Central memory CD8-positive, alpha-beta T cell (primary cell): ENCODE results near the gene LIX1.
"Not testable (repeated sequence)": the region's sequence is repeated elsewhere in the genome, so short reads cannot be mapped to it uniquely, and the experiment has no call there.

Source experiments
- ATAC-seq: fragments of 150-1000 bp; cut with Tn5 transposase; replicated peaks from 2 replicates; pipeline ENCODE4 v1.10.0; 2022; ENCODE audit warnings: mild to moderate bottlenecking, moderate FRiP score, moderate number of reproducible peaks; ENCODE audit not compliant: poor library complexity, severe bottlenecking; ENCODE audit errors: extremely low read depth
- DNase-seq, 2 donors: peaks; one replicate each; pipeline ENCODE4 v3.0.0; 2021; ENCODE audit warnings: low spot score in 2 of 2
- H3K27ac Mint-ChIP-seq: one replicate; pipeline ENCODE4 v1.8.0; 2022; ENCODE audit warnings: low read depth, mild to moderate bottlenecking, moderate library complexity, mixed read lengths
- H3K27me3 Mint-ChIP-seq: one replicate; pipeline ENCODE4 v1.8.0; 2022; ENCODE audit warnings: mixed read lengths
- H3K36me3 Mint-ChIP-seq: one replicate; pipeline ENCODE4 v1.8.0; 2022; ENCODE audit warnings: mild to moderate bottlenecking, moderate library complexity, mixed read lengths; ENCODE audit not compliant: insufficient read depth
- H3K4me1 Mint-ChIP-seq: one replicate; pipeline ENCODE4 v1.8.0; 2022; ENCODE audit warnings: mixed read lengths
- H3K4me3 Mint-ChIP-seq: one replicate; pipeline ENCODE4 v1.8.0; 2022; ENCODE audit warnings: mild to moderate bottlenecking, moderate library complexity, mixed read lengths
- H3K9me3 Mint-ChIP-seq: one replicate; pipeline ENCODE4 v1.8.0; 2022; ENCODE audit warnings: mixed read lengths

The LIX1 gene

DNA sequence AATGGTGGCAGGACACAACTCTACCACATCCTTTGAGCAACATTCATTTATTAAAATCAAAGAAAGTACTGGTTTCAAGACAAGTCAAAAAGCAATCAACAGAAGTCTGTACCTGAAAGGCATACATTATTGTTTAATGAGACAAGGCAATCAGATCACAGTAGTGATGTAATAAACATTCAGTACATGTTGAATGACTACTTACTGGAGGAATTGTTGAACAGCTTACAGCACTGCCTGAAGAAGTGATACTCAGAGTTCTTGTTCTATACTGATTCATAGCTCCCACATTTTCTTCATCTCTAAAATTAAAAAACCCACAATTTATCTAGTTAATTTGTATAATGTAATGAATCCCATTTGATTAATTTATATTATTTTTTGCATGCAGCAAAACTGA lies 22.4 kb upstream of the LIX1 start:
- no peak for DNase-seq
- no peaks in the 10 kb centered on the region for H3K4me1 Mint-ChIP-seq
- no peak for ATAC-seq
- H3K4me3 Mint-ChIP-seq: no peak overlapping the region
- H3K27me3 Mint-ChIP-seq: no peaks in the 10 kb centered on the region
- H3K36me3 Mint-ChIP-seq: peaks cover 34% of the 10 kb centered on the region
- peak overlapping the region; percentile 25 for H3K27ac Mint-ChIP-seq
- no peaks in the 10 kb centered on the region for H3K9me3 Mint-ChIP-seq

- Mint-ChIP-seq H3K36me3 (peaks cover 29% of the 10 kb centered on the region), H3K4me1 (no peaks in the 10 kb centered on the region), H3K4me3 (no peak overlapping the region), H3K27ac (no peak overlapping the region), H3K9me3 (peaks cover 1% of the 10 kb centered on the region), H3K27me3 (no peaks in the 10 kb centered on the region)
- DNase-seq: no peak
- no peak for ATAC-seq
These were observed 21.4 kb upstream of the LIX1 start for GRCh38 chr5:97163790-97164285.

DNA sequence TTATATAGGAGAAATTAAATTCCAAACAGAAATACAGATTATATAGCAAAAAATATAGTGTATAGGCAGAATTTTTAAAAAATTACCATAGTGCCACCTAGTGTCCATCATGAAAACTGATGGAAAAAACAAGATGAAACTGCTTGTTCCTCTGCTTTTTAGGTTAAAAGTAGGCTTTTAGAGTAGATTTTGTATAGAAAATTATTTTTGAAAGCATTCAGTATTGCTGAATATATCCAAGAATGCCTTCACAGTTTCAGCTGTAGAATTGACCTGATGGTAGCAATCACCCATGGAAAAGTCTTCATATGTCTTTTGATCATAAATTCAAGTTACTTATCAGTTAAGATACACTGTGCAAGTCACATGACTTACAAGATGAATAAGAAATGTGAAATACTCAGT lies 21.0 kb upstream of the LIX1 start:
- H3K27me3 Mint-ChIP-seq: no peaks in the 10 kb centered on the region
- DNase-seq (no peak), ATAC-seq (no peak)
- H3K27ac Mint-ChIP-seq: no peak overlapping the region
- H3K36me3 Mint-ChIP-seq: peaks cover 27% of the 10 kb centered on the region
- no peaks in the 10 kb centered on the region for H3K4me1 Mint-ChIP-seq
- H3K9me3 Mint-ChIP-seq: peaks cover 6% of the 10 kb centered on the region
- H3K4me3 Mint-ChIP-seq: no peak overlapping the region

DNA sequence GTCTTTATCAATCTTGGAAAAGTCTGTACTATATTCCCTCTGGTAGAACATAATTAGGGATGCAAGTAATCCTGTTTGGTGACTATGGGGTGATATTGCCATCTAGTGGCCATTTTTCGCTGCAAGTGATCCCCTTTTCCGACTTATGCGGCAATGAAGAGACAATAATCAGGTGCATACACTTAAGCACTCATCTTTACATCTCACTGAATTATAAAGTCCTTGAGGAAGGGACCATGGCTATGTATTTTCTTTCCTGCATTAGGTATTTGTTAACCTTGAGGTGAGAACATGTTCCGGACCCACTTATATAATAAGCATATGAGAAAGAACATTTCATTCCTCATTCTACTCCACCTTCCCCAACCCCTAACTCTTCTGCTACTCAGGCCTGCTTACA lies 19.6 kb upstream of the LIX1 start:
- Mint-ChIP-seq H3K9me3 (peaks cover 16% of the 10 kb centered on the region), H3K4me1 (no peaks in the 10 kb centered on the region), H3K4me3 (no peak overlapping the region), H3K27me3 (no peaks in the 10 kb centered on the region), H3K27ac (no peak overlapping the region), H3K36me3 (peaks cover 21% of the 10 kb centered on the region)
- ATAC-seq (no peak), DNase-seq (peak in 1 of 2 donors; percentile 27)

- H3K4me1 Mint-ChIP-seq: no peaks in the 10 kb centered on the region
- H3K36me3 Mint-ChIP-seq: peaks cover 11% of the 10 kb centered on the region
- no peaks in the 10 kb centered on the region for H3K27me3 Mint-ChIP-seq
- ATAC-seq: no peak
- no peak for DNase-seq
- peaks cover 16% of the 10 kb centered on the region for H3K9me3 Mint-ChIP-seq
- no peak overlapping the region for H3K27ac Mint-ChIP-seq
- H3K4me3 Mint-ChIP-seq: no peak overlapping the region
These were observed 15.3 kb upstream of the LIX1 start for GRCh38 chr5:97157689-97158088.

- Mint-ChIP-seq H3K4me3 (no peak overlapping the region), H3K27ac (no peak overlapping the region), H3K4me1 (no peaks in the 10 kb centered on the region), H3K36me3 (no peaks in the 10 kb centered on the region), H3K27me3 (no peaks in the 10 kb centered on the region), H3K9me3 (no peaks in the 10 kb centered on the region)
- DNase-seq (no peak), ATAC-seq (no peak)
These were observed 9.0 kb upstream of the LIX1 start for GRCh38 chr5:97151370-97151769.

DNA sequence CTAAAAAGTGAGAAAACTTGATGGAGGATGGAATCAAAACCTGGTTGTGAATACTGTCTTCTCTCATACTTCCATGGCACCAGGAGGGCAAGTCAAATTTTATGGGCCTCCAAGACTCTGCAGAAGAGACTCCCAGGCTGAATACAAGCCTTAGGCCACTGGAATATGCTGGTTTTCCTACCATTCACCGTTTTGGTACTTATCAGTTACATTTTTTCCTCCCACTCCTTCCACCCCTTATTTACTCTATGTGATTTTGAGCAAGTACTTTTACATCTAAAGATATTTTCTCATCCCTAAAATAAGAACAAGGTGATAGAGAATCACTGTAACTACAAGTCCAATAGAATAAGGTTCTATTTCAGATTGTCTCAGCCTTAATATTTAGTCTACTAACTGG lies 8.0 kb upstream of the LIX1 start:
- H3K27ac Mint-ChIP-seq: no peak overlapping the region
- DNase-seq: no peak
- H3K4me1 Mint-ChIP-seq: no peaks in the 10 kb centered on the region
- H3K36me3 Mint-ChIP-seq: no peaks in the 10 kb centered on the region
- no peak for ATAC-seq
- H3K27me3 Mint-ChIP-seq: no peaks in the 10 kb centered on the region
- no peak overlapping the region for H3K4me3 Mint-ChIP-seq
- H3K9me3 Mint-ChIP-seq: no peaks in the 10 kb centered on the region

DNA sequence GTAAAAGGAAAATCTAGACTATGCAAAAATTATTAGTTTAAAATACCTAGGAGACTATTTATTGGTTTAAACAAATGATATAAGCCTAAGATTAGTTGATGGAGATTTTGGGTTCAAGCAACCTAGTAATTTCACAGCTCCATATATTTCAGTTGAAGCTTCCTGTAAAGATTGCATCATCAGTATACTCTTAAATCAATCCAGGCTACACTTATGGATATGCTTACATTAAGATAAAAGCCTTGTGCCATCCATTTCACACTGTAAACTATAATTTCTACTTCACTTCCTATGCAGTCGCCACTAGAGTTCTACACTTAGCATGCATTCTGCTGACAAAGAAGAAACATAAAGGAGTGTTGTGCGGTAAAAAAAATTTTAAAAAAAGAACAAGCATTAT lies 7.3 kb upstream of the LIX1 start:
- H3K9me3 Mint-ChIP-seq: no peaks in the 10 kb centered on the region
- H3K27ac Mint-ChIP-seq: no peak overlapping the region
- no peak overlapping the region for H3K4me3 Mint-ChIP-seq
- no peaks in the 10 kb centered on the region for H3K27me3 Mint-ChIP-seq
- H3K4me1 Mint-ChIP-seq: no peaks in the 10 kb centered on the region
- no peaks in the 10 kb centered on the region for H3K36me3 Mint-ChIP-seq
- DNase-seq (no peak), ATAC-seq (no peak)

- Mint-ChIP-seq H3K4me1 (no peaks in the 10 kb centered on the region), H3K36me3 (peaks cover 2% of the 10 kb centered on the region), H3K9me3 (no peaks in the 10 kb centered on the region), H3K27ac (no peak overlapping the region), H3K4me3 (no peak overlapping the region), H3K27me3 (no peaks in the 10 kb centered on the region)
- DNase-seq (no peak), ATAC-seq (no peak)
These were observed 5.9 kb upstream of the LIX1 start for GRCh38 chr5:97148288-97148687.

DNA sequence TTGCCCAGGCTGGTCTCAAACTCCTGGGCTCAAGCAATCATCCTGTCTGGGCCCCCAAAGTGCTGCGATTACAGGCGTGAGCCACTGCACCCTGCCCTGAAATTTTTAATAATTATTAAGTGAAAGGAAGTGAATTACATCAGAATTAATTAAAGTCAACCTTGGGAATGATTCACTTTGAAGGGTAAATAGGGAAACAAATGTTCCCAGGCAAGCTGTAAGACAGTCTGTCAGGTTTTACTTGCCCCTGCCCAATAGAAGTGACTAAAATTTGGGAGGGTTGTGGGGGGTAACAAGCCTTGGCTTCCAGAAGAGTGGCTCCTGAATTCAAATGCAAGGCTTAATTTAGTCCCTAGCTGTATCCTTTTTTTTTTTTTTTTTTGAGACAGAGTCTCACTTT lies 1.3 kb upstream of the LIX1 start:
- Mint-ChIP-seq H3K4me1 (no peaks in the 10 kb centered on the region), H3K36me3 (peaks cover 2% of the 10 kb centered on the region), H3K27ac (no peak overlapping the region), H3K9me3 (no peaks in the 10 kb centered on the region), H3K4me3 (no peak overlapping the region), H3K27me3 (peaks cover 28% of the 10 kb centered on the region)
- ATAC-seq (no peak), DNase-seq (no peak)

DNA sequence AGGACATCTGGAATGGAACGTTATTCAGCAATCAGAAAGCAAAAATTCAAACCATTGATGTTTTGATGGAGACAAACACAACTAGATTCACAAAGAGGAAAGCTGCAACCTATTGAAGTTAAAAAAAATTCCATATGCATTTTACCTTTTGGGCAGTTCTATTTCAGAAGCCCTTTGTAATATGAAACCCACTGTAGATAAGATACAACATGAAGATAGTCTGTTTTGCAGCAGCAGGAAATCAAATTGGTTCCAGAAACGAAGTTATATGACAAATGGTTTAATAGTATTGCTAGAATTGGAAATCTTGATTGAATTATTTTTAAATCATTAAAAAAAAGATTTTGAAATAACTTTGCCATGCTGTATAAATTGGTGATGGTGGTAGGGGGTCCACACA lies 872 bp downstream of the LIX1 start:
- DNase-seq (no peak), ATAC-seq (no peak)
- H3K4me3 Mint-ChIP-seq: no peak overlapping the region
- peaks cover 34% of the 10 kb centered on the region for H3K27me3 Mint-ChIP-seq
- peaks cover 2% of the 10 kb centered on the region for H3K36me3 Mint-ChIP-seq
- no peaks in the 10 kb centered on the region for H3K4me1 Mint-ChIP-seq
- no peaks in the 10 kb centered on the region for H3K9me3 Mint-ChIP-seq
- no peak overlapping the region for H3K27ac Mint-ChIP-seq

DNA sequence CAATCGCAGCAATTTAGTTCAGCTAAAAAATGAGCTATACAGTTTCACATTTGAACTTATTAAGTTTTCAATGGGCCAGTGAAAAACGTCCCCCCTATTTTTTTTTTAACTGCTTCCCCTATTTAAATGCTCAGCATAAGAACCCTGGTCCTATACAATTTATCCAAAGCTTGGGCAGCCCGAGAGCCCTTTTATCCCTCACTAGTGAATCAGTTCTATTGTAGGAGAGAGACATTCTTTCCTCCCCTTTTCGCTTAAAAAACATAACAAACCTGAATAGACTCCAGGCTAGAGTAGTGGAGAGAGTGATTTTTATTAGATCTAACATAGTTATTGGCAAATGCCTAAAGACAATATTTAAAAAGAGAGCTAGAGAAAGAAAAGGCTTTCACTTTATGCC lies 1.4 kb downstream of the LIX1 start:
- H3K27ac Mint-ChIP-seq: no peak overlapping the region
- H3K4me1 Mint-ChIP-seq: no peaks in the 10 kb centered on the region

DNA sequence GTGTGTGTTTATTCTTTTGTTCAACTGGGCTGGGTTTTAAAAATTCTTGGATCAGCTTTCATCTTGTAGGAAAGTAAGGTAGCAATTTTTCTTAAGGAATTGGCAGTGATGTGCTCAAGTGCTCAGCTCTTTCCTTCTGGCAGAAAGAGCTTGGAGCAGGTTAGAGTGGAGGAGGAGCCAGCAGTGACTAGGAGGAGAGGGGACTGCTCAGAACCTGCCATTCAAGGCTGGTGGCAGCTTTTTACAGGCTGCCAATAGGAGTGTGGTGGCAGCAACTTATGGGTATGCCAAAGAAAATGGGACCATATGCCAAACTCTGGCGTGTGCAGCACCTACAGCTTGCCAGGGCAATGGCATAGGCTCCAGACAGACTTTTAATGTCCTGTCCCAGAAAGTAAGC lies 2.2 kb downstream of the LIX1 start:
- H3K9me3 Mint-ChIP-seq, ATAC-seq, H3K4me3 Mint-ChIP-seq, H3K36me3 Mint-ChIP-seq, DNase-seq, H3K27ac Mint-ChIP-seq, H3K4me1 Mint-ChIP-seq: not testable (repeated sequence)
- H3K27me3 Mint-ChIP-seq: peaks cover 34% of the 10 kb centered on the region

More for the DNA sequence above, 1.4 kb downstream of the LIX1 start:
- Mint-ChIP-seq H3K9me3 (no peaks in the 10 kb centered on the region), H3K36me3 (peaks cover 2% of the 10 kb centered on the region), H3K4me3 (no peak overlapping the region), H3K27me3 (peaks cover 34% of the 10 kb centered on the region)
- DNase-seq (no peak), ATAC-seq (no peak)

GRCh38 chr5:97136475-97136874 lies 5.9 kb downstream of the LIX1 start:
- Mint-ChIP-seq H3K4me1 (no peaks in the 10 kb centered on the region), H3K27me3 (peaks cover 33% of the 10 kb centered on the region), H3K9me3 (no peaks in the 10 kb centered on the region), H3K4me3 (no peak overlapping the region), H3K27ac (no peak overlapping the region), H3K36me3 (no peaks in the 10 kb centered on the region)
- DNase-seq (no peak), ATAC-seq (no peak)
